NCI-H510A treated with DMSO at 0.1 percent for 48 hours (cell line): Measurements from ENCODE around the gene CADM3.

ENCODE experiments used
- DNase-seq: peaks from one replicate; lab custom pipeline; 2025; lab: John Stamatoyannopoulos, UW

Gene CADM3, protein sequence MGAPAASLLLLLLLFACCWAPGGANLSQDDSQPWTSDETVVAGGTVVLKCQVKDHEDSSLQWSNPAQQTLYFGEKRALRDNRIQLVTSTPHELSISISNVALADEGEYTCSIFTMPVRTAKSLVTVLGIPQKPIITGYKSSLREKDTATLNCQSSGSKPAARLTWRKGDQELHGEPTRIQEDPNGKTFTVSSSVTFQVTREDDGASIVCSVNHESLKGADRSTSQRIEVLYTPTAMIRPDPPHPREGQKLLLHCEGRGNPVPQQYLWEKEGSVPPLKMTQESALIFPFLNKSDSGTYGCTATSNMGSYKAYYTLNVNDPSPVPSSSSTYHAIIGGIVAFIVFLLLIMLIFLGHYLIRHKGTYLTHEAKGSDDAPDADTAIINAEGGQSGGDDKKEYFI

DNA sequence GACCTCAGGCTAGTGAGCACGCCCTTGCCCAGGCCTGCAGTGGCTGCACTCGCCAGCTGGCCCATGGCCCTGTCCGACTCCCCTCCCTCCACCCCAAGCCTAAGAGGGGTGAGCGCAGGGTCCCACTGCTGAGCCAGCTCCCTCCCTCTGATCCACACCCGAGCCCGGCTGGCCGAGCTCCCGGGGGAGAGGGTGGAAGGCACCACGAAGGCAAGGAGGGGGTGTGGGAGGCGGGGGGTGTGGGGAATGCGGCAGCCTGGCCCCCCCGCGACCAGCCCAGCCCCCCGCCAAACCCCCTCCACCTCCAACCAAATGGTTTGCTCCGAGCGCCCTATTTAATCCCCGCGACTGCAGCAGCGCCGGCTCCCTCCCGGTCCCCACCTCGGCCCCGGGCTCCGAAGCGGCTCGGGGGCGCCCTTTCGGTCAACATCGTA lies at the start of gene CADM3:
TSS of gene CADM3 (plus strand) at position 362 of the 434 bp plus-strand sequence. CDS start 151 bp downstream, outside the sequence.
- peak; percentile 27 for DNase-seq

DNA sequence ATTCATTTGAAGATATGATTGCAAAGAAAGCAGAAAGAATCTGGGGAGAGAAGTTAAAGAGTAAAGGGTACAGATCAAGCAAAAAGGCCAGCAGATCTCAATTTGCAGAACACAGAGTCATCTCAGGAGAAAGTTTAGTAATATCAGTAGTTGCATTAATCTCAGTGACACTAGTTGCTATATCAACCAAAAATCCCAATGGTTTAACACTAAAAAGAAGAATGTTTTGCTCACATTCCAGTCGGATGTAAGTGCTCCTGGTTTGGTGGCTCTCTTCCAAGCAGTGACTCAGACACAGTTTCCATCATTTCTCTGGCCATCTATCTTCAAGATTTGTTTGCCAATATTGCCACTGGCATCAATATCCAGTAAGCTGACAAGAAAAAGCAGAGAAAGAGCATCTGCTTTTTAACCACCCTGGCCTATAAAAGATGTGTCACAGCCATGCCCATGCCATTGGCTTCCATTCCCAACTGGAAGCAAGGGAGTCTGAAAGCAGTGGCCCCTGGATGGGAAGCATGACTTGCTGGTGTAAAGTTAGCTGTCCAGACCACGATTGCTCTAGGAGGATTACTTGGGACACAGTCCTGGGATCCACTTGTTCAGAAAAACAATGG lies 49.3 kb upstream of the CADM3 start:
- DNase-seq: no peak

DNA sequence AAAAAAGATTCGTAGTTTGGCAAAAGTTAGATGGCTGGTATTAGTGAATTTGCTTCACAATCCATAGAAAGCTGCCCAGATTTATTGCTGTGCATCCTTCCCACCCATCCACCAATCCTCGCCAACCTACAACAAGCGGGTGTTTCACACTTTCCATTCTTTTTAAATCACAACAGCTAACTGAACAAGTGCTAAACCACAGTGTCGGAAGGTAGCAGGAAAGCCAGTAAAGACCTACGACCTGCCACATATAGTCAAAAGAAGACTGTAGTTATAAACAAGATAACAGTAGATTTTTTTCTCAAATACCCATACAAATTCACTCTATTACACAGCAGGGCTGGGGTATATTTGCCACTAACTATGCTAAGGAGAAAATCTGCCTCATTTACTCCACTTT lies 47.8 kb upstream of the CADM3 start:
- DNase-seq: no peak

DNA sequence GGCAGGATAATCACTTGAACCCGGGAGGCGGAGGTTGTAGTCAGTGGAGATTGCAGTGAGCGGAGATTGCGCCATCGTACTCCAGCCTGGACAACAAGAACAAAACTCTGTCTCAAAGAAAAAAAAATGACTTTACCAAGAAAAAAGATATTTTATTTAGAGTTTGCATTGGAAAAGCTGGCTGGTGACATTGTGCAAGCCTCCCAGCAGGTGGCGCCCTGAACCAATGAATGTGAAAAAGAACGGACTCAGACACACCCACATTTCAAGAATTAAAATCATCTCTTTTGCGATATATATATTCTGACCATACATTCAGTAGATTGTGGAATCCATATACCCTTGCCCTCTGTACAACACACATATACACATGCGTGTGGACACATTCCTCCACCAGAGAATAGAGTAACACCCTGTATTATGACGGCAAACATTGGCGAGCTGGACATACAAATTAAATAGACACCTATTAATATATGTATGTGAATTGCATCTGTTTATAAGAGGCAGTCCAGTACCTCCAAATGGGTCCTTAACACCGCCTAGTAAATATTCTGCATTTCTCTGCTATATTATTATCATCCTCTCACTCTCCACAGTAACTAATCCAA lies 39.0 kb upstream of the CADM3 start:
- peak; percentile 37 for DNase-seq

DNA sequence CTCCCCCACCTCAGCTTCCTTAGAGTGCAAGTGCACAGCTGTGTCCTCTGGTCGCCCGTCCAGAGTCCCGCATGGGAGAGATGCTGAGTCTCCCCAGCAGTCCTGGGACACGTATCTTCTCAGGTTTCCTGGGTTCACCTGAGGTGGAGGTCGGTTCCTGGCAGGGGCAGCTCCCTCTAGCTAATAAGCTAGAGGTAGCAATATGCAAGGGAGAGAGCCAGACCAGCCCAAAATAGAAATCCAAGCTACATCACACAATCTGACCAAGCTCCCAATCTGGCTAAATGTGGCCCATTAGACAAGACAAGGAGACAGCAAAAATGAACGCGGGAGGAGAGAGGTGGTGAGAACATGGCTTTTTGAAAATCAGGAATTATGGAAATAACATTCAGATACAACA lies 30.9 kb upstream of the CADM3 start:
- no peak for DNase-seq

DNA sequence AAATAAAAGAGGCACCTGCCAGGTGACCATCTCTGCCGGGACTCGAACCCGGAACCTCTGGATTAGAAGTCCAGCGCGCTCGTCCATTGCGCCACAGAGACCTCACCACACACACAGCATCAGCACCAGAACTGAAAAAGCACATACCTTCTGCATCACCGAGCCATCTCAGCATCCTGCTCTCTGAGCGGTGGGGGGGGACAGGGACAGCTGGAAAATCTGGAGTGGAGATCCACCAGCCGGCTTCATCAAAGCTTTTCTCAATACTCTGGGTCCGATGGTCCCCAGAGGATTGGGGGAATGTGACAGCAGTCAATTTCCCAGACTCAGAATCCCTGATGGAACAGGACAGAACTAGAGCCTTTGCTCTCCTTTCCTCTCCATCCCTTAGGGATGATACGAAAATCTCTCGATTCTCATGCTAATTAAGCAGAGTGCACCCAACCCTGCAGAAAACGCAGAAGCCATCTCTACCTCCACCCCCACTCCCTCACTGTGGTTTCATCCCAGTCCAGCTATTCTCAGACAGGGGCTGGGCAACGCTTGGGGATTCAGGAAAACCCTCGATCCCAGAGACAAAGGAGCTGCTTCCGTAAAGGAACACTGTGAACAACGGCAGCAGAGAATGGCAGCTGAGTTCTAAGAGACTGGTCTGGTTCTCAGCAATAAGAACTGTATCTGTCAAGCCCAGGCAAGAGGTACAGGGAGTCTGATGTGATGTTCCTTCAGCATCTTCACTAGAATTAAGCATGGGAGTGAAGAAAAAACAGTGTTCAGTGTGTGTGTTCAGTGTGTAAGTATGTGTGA lies 29.6 kb upstream of the CADM3 start:
- peak; percentile 37 for DNase-seq

DNA sequence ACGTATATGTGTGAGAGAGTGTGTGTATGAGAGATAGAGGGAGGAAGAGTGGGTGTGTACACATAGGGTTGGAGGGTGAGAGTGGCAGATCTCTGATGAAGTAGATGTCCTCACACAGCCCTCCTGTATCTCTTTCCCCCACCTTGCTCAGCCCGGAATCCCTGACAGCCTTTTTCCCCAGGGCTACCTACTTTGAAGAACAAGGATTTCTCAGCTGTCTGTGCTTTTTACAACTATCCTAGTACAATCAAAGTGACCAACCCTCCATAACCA lies 29.1 kb upstream of the CADM3 start:
- DNase-seq: no peak

DNA sequence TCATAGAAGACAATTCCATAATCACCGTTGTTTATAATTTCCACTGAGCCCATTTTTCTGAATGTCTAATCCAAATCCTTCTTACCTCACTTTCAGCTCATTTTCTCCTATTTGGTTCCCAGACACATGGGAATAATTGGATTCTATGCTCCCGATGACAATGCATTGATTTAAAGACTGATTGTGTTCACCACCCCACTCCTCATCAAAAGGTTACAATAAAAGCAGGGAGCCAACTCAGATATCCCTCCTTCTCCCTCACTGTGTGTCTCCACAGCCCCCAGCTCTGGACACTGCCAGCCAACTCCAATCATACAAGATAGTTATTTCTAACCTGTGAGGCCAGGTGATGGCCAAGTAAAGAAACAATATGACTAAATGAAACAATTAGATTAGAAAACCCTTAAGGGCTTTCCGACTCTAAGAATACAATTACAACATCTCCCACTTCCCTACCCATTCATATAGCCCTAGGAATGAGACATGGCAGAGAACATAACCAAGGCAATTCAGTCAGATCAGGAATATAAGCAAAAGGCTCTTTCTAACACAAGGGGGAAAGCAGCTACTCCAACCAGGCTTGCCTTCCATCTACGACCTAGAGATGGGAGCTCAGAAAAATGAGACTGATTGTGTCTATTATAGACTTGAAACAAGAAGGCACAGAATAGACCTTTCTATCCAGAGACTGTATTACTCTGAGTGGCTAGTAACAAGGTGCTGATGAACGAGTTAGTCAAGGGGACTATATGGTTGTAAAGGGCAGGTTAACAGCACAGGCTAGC lies 28.5 kb upstream of the CADM3 start:
- no peak for DNase-seq

DNA sequence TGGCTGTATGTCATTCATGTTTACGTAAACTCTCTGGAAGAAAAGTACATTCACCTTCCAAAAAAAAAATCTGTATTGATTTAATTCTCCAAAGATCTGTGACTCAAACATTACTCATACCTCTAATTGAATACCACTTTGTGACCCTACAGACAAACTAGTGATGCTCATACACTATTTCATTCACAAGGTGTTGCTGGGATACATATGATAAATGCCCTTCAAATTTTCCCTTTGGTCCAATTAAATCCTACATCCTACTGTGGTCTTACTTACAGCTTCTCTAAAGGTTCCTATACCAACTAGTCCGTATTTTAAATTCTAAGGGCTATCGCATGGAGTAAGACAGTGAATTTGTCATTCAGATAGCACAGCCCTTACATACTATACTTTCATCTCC lies 26.8 kb upstream of the CADM3 start:
- no peak for DNase-seq

DNA sequence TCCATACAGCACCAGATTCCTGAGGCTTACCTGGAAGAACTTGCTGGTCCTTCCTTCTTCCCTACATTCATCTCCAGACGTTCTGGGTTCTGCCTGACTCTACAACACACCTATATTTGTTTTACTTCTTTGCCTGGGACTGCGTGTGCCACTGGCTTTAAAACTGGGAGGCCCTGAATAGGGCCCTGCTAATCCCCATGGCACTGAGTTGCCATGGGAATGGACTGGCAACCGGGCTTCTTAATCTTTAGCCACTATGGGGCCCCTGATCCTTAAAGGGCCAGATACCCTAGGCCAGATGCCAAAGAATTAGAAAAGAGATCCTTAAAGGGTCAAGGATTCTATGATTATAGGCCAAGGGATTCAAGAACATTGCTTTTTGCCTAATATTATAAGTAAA lies 24.4 kb upstream of the CADM3 start:
- DNase-seq: no peak

DNA sequence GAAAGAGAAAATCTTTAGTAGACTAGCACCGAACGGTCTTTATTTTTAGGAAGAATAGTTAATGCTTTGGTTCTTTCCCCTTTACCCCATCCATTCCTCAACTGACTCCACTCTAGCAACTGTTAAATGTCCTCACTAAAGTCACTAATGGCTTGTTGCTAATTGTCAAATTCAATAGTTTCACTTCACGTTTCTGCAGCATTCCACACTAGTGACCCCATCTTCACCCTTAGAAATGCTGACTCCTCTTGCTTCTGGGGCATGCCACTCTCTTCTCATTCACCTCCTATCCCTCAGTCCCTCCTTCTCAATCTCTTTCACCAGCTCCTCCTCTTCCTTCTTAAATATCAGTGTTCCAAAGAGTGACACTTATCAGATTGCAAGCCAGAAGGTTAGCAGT lies 19.4 kb upstream of the CADM3 start:
- no peak for DNase-seq

DNA sequence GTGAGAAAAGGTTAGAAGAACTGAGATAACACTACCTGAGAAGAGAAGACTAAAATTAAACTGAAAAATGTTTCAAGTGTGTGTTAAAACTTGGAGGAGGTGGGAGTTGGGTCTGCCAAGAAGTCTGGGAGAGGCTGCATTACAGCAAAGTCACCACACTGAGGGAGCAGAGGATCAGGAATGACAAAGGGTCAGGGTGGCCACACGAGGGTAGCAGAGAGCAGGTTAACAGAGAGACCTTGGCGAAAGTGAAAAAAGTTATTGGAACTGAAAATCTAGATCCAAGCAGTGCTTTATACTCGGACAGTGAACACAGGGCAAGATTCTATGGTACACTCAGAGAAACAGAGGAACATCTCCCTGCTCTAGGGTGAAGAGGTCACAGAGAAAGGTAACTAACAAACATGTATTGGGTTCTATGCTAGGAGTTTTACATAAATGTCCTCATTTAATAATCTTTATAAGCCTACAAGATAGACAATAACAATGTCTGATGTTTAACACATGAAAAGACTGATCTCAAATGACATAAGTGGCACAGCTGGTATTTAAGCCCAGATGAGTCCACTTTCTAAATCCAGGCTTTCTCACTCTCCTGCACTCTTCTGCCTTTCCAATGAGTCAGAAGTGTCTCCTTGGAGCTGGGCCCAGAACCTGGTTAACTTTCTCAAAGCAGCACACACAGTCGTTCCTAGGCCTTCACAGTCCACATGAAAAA lies 10.3 kb upstream of the CADM3 start:
- DNase-seq: peak; percentile 91

DNA sequence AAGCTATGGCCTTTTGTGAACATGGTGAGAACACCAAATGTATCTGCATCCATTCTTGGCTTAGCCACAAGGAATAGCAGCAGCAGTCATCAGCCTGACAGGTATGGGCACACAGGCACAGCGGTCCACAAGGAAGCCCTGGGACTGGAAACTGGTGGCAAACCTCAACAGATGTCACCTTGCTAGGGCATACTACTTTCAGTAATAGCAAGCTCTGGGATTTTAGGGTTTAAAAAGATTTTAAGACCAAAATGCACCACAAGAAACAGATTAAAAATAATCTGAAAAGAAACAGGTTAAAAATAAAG lies 9.7 kb upstream of the CADM3 start:
- DNase-seq: no peak

DNA sequence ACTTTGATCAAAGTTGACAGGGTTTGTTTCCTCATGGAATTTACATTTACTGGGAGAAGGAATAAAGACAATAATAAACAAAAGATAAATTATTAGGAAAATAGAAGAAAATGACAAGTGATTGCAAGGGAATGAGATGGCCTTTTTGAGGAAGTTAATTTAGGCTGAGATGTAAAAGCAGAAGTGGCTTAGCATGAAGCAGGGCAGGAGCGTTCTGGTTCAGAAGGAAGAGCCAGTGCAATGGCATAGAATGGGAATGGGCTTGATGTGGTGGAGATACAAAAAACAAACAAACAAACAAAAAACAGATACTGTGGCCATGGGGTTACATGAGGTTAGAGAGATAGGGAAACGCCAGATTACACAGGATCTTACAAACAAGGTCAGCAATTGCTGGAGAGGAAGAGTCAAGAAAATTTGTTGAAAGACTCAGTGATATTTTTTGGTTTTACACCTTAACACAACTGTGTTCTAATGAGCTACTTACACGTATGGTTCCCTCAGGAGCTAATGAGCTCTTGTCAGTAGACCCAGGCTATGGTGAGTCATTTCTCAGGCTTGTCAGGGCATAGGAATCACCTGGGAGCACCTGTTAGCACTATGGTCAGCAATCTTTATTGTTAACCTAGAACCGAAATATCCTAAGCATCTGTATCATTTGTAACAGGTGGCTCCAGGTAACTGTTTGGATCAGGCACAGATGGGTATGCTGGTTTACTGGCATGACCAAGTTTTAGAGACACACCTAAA lies 8.7 kb upstream of the CADM3 start:
- DNase-seq: no peak

DNA sequence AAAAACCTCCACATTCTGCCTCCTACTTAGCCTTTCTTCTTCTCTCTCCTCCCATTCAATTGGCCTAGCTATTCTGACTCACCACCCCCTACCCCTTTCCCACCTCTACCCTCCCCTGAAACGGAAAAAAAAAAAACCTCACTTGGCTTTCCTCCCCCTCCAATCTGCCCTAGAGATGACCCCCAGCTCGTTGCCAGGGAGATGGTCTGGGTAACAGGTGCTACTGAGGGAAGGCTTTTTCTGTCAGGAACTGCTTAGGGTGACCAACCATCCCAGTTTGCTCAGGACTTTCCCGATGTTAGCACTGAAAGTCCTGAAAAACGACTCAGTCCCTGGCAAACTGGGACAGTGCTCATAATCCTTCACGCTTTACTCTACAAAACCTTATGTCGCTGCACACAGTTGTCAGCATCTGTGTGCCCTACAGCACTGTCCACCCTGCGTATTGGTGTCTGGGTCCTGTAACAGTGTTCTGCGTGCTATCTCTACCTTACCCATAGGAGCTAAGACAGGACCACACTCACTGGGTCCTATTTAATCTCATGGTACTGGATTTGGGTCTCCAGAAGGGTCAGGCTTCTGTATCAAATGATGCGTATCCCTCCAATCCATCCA lies 7.7 kb upstream of the CADM3 start:
- no peak for DNase-seq

DNA sequence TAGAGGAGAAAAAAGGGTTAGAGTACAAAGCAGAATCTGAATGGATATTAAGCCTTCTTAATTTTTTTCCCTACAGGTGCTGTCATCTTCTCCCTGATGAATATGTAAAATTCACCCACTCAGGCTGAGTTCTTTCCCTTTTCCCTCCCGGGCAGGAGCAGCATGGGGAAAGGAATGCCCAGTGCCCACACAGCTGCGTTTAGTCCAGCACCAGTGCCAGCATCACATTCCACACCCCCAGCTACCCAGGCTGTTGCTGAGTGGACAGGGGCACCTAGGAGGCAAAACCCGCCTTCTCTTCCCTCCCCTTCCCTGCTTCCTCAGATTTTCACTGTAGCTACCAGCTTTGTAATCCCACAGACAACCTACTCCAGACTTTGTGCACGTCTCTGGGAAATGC lies 3.4 kb upstream of the CADM3 start:
- no peak for DNase-seq

DNA sequence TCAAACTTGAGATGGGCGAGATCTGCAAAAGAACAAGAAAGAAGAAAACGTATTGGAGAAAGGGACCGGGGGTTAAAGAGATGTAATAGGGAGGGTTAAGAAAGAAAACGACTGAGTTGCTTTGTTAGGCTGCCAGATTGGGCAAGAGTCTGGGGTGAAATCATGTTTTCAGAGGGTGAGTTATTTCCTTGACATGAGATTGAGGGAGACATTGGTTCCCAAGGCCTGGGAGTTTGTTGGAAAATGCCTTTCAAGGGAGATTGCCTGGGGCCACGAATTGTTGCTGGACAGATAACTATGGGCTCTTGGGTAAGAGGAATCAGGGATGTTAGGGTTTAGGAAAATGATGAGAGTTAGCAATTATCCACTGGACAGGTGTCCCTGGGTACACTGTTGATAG lies 776 bp upstream of the CADM3 start:
- DNase-seq: no peak

DNA sequence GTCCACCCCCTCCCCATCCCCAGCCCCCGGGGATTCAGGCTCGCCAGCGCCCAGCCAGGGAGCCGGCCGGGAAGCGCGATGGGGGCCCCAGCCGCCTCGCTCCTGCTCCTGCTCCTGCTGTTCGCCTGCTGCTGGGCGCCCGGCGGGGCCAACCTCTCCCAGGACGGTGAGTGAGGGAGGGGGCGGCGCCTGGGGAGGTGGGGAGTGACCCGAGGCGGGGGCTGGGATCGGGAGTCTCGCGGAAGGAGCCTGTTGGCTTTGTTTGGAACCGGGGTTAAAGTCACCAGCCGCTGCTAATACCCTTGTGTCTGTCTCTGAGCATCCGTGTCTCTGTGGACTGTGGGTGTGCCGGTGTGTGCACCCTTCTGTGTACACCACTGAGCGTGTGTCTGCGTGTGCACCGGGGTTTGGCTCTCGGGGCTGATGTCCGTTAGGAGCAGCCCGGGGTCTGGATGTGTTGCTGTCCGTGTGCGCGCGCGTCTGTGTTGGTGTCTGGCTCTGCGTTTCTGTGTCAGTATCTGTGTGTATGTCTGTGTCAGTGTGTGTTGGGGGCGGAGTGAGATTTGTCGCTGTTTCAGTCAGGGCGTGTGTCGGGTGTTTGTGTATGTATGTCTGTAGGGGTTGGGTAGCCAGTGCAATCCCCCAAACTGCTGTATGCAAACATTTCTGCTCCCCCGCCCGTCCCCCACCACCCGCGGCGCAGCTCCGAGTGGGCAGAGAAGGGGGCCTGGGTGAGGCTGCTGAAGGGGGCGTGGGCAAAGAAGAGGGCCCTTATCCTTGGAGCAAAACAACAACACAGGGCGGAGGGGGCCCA lies 480 bp downstream of the CADM3 start:
- DNase-seq: peak; percentile 28

DNA sequence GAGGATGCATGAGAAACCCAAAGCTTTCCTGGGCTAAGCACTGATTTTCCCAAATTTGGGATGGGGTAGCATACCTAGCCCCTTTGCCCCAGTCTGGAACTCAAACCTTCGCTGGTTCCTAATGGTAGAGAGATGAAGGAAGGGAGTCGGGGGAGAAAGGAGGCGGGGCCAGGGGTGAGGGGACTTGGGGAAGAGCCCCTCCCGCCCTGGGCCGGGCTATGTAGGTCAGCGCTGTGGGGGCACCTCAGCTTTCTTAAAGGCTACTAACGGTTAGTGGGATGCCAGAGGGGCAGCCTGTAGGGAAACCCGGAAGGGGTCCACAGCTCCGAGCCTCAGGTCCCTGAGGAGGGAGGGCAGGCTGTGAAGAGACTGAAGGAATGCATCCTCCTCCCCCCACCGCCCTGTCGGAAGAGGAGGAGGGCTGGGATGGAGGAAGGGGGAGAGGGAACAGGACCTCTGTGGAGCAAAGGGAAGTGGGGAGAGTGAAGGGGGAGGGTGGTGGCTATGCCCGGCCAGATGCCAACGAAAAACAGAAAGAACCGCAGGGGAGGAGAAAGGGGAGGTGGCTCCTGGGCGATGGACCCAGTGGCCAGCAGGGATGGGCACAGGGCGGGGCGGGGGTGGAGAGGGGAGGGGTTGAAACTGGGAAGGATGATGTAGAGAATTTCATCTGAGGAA lies 1.3 kb downstream of the CADM3 start:
- DNase-seq: no peak
